NCI-H2107 (cell line): ENCODE measurements around the gene GDE1.
A peak's percentile ranks its signal among the peaks of the same experiment; 100 is the strongest.

Source experiments
- DNase-seq: peaks from one replicate; lab custom pipeline; 2025; lab: John Stamatoyannopoulos, UW

The GDE1 gene

DNA sequence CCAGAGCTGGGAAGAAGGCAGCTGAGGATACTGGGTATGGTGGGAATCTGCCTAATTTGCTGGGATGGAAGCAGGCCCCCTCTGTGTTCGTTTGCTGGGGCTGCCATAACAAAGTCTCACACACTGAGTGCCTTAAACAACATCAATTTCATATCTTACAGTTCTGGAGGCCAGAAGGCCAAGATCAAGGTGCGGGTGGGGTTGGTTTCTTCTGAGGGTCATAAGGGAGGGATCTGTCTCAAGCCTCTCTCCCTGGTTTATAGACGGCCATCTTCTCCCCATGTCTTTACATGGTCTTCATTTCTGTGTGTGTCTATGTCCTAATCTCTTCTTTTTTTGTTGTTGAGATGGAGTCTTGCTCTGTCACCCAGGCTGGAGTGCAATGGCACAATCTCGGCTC lies 35.8 kb downstream of the GDE1 start:
- no peak for DNase-seq

DNA sequence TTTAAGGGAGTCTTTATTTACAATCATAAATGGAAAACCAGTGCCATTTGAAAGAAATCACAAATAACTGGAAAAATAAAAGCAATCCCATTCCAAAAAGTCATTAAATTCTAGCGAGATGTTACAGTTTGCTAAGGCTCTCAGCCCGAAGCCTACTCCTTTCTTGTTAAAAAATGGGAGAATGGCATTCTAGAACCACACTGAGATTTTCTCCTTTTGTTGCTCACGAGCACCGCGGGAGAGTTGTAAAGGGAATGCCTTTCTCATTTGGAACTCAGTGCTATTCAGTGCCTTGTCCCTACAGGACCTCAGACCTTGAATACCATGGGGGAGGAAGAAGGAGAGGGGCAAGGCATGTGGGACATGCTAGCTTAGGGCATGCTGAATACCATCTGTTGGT lies 36.3 kb downstream of the GDE1 start:
- no peak for DNase-seq

DNA sequence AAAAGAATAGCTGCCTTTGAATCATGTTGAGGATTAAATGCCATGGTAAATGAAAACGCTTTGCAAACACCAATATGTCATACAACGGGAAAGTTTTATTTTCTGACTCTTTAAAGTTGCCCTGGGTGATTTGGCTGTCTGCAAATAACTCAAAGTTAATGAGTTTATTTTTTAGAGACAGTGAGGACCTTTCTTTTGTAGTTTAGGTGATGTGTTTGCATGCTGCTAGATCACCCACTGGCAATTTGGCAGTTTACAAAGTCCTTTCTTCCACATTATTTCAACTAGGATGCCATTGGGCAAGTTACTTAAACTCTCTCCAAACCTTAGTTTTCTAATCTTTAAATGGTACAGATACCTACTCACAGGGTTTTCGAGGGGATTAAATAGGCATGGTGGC lies 37.8 kb downstream of the GDE1 start:
- no peak for DNase-seq

- DNase-seq: no peak
Observed at GRCh38 chr16:19482291-19482690, 39.6 kb downstream of the GDE1 start.

GRCh38 chr16:19481769-19482168 lies 40.1 kb downstream of the GDE1 start:
- DNase-seq: no peak

DNA sequence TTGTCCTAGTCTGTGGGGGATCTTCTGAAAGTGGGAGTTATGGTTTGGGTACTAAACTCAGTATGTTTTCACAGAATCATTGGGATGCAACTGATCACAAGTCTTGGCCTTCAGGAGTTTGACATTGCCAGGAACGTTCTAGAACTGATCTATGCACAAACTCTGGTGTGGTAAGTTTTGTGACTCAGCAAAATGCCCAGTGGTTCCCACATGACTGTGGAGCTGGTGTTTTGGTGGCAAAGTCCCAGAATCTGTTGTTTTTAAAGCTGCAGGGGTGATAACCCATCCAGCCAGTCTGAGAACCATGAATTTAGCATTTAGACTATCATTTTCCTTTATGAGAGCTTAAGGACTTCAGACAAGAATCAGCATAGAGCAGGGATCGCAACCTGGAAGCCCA lies 40.6 kb downstream of the GDE1 start:
- DNase-seq: no peak

- no peak for DNase-seq
Observed at GRCh38 chr16:19479302-19479721, 42.6 kb downstream of the GDE1 start.

- no peak for DNase-seq
Observed at GRCh38 chr16:19478505-19478904, 43.4 kb downstream of the GDE1 start.

GRCh38 chr16:19474617-19475016 lies 47.3 kb downstream of the GDE1 start:
- no peak for DNase-seq

- DNase-seq: no peak
Observed at GRCh38 chr16:19472482-19472881, 49.4 kb downstream of the GDE1 start.

- DNase-seq: no peak
Observed at GRCh38 chr16:19468300-19468699, 53.6 kb downstream of the GDE1 start.

DNA sequence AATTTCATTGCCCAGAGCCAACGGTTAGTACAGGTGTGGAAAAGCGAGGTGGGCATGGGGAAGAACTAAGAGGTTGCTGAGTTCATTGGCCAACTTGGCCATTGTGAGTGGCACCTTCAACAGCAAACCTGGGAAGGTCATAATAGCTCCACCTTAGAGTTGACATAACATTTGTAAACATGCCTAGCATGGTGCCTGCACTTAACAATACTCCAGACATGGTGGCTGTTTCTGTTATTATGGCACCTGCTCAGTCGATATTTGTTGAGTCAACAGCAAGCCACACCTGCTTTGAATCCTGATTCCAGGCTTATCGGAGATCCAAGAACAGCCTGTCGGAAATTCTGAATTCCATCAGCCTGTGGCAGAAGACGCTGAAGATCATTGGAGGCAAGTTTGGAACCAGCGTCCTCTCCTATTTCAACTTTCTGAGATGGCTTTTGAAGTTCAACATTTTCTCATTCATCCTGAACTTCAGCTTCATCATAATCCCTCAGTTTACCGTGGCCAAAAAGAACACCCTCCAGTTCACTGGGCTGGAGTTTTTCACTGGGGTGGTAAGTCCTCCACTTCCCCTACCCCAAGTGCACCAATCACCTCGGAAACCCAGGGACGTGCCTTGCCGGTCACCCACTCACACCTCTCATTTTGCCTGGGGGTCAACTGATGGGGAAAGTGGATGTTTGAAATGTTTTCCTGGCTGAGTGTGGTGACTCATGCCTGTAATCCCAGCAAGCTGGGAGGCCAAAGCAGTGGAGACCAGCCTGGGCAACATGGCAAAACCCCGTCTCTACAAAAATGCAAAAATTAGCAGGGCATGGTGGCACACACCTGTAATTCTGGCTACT lies 58.2 kb downstream of the GDE1 start:
- DNase-seq: peak; percentile 17

GRCh38 chr16:19460397-19460796 lies 61.5 kb downstream of the GDE1 start:
- DNase-seq: no peak

DNA sequence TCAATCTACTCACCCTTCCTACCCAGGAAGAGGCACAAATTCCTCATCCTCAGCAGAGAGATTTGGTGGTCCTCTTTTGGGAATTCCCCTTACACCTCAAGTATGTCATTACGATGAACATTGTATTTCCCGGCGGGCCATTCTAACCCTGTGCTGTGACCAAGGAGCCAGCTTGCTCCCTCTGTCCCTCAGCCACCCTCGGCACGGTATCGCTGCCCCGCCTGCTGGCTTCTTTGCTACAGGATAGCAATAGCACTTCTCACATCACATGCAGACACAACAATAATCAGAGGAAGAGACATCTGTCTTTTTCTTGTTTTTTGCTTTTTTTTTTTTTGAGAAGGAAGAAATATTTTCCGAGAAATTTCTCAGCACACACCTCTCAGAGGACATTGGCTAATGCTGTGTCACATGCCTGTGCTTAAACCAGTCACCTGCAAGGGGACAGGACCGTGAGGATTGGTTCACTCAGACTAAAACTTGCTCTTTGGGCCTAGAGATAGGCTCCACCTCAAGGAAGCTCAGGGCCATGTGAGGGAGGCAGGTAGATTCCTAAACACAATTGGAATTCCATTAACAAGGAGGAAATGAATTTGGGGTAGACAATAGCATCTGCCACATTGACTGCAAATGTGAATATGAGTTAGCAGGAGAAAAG lies 63.0 kb downstream of the GDE1 start:
- DNase-seq: no peak
